CD8-positive, alpha-beta memory T cell (primary cell): ENCODE data around the gene CREBBP. TPM values are rescaled to one million over a fixed set of nuclear protein-coding genes. Genes with fewer than 3 reads are reported as not detected.
A peak's percentile ranks its signal among the peaks of the same experiment; 100 is the strongest.

Experiments
- CTCF ChIA-PET: fragments of 350-600 bp; sonication (Branson Sonifier 250); formaldehyde crosslinking; loops from one replicate; lab custom pipeline; 2021; ENCODE audit warnings: antibody characterized with exemption; lab: Charles Lee
- POLR2A ChIA-PET: fragments of 350-600 bp; sonication (Branson Sonifier 250); formaldehyde crosslinking; loops from one replicate; lab custom pipeline; 2021; ENCODE audit warnings: antibody characterized with exemption; lab: Charles Lee
- DNase-seq, 5 donors: peaks; one replicate each; pipeline versions ENCODE4 v3.0.0 to v3.0.0-alpha.2; 2020 to 2022; ENCODE audit warnings: mixed read lengths in 1 of 5
- H3K27ac ChIP-seq: one replicate; pipeline ENCODE4 v1.7.0; 2013; ENCODE audit warnings: low read depth, mild to moderate bottlenecking, low read length, moderate library complexity
- H3K27me3 ChIP-seq: 2 replicates; pipeline ENCODE4 v1.7.0; 2013; ENCODE audit warnings: low read length, mild to moderate bottlenecking; ENCODE audit not compliant: insufficient read depth, poor library complexity, severe bottlenecking
- H3K36me3 ChIP-seq: 2 replicates; pipeline ENCODE4 v1.7.0; 2013; ENCODE audit warnings: mild to moderate bottlenecking, low read length, moderate library complexity; ENCODE audit not compliant: insufficient read depth
- H3K4me1 ChIP-seq: 2 replicates; pipeline ENCODE4 v1.7.0; 2013; ENCODE audit warnings: mild to moderate bottlenecking, low read length, moderate library complexity; ENCODE audit not compliant: insufficient read depth
- H3K4me3 ChIP-seq: 2 replicates; pipeline ENCODE4 v1.7.0; 2013; ENCODE audit warnings: mild to moderate bottlenecking, low read length
- H3K9me3 ChIP-seq: 2 replicates; pipeline ENCODE4 v1.7.0; 2013; ENCODE audit warnings: mild to moderate bottlenecking, low read length
- H3K27ac Mint-ChIP-seq, 8 donors: one replicate each; pipeline ENCODE4 v1.8.0; 2020 to 2021; ENCODE audit warnings: mixed read lengths in 8 of 8, mild to moderate bottlenecking in 6 of 8, inconsistent platforms in 3 of 8, moderate library complexity in 3 of 8
- H3K27me3 Mint-ChIP-seq, 2 donors: one replicate each; pipeline ENCODE4 v1.8.0; 2020 to 2021; ENCODE audit warnings: mixed read lengths in 2 of 2, mild to moderate bottlenecking in 1 of 2, moderate library complexity in 1 of 2
- H3K36me3 Mint-ChIP-seq, 3 donors: one replicate each; pipeline ENCODE4 v1.8.0; 2020 to 2021; ENCODE audit warnings: mixed read lengths in 3 of 3, inconsistent platforms in 1 of 3, mild to moderate bottlenecking in 1 of 3
- H3K4me1 Mint-ChIP-seq, 3 donors: one replicate each; pipeline ENCODE4 v1.8.0; 2020 to 2021; ENCODE audit warnings: mixed read lengths in 3 of 3, inconsistent platforms in 1 of 3, mild to moderate bottlenecking in 1 of 3
- H3K4me3 Mint-ChIP-seq, 7 donors: one replicate each; pipeline ENCODE4 v1.8.0; 2020 to 2021; ENCODE audit warnings: mixed read lengths in 7 of 7, mild to moderate bottlenecking in 6 of 7, moderate library complexity in 4 of 7, inconsistent platforms in 2 of 7
- H3K9me3 Mint-ChIP-seq, 5 donors: one replicate each; pipeline ENCODE4 v1.8.0; 2020 to 2022; ENCODE audit warnings: mixed read lengths in 5 of 5, mild to moderate bottlenecking in 3 of 5, moderate library complexity in 2 of 5, inconsistent platforms in 1 of 5
- polyA plus RNA-seq: library from polyadenylated mRNA; unstranded; fragments of 300-500 nt; fragmentation: Illumina TruSeq; gene quantifications from one replicate; pipeline ENCODE4 v1.2.3, GENCODE V29; 2021
- total RNA-seq, 2 experiments: library from RNA; stranded (reverse); gene quantifications; one replicate each; pipeline ENCODE4 v1.2.3, GENCODE V29; 2021

The CREBBP gene
- total and polyA plus RNA-seq, 3 experiments from 2014 or later, result 15.5 to 51.1 (median 48.8) TPM

DNA sequence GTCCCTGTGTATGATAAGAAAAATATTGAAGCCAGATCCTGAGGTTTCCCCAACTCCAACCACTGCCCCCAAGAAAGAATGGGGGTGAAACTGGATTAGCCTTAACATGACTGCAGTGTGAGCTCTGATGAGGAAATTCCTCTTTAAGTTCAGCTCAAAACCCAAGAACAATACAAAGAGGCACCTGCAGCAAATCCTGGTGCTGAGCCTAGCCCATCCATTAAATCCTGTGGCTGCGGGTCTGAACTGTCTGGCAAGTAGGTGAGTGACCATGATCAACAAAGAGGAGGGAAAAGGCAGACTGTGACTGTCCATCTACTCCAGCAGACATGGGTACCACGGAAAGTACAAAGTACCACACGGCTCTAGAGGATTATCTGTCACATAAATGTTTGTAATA is 64.2 kb downstream of the CREBBP start:
- CTCF ChIA-PET, result interaction anchor here (1.5 kb wide), 1 partner anchor 21 kb away, joined by 3 read pairs; no protein-coding TSS in a partner anchor
- peaks cover 80 to 92% (median 92%) of the 10 kb centered on the region in 3 donors for H3K4me1 Mint-ChIP-seq

DNA sequence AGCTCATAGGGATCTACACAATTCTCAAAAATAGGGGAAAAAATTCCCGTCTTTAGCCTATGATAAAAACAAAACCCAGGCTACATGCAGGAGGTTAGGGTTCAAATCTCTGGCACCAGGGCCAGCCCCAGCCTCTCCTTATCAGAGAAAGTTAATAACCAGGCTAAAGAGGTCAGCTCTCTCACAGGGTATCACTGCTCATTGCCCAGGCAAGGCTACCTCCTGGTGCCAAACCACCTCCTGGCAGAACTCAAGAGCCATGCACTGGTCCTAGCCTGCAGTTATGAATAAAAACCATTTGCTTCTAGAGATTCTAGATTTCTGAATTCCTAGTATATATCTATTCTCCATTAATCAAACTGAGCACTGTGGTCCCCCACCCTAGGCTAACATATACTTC is 65.8 kb downstream of the CREBBP start:
- Histone ChIP-seq H3K36me3 (no peaks in the 10 kb centered on the region), H3K4me3 (no peak overlapping the region), H3K27me3 (no peaks in the 10 kb centered on the region), H3K4me1 (peaks cover 77% of the 10 kb centered on the region), H3K27ac (no peak overlapping the region), H3K9me3 (no peaks in the 10 kb centered on the region)
- ChIA-PET CTCF (interaction anchor here (1.5 kb wide), 1 partner anchor 19 kb away, joined by 3 read pairs; no protein-coding TSS in a partner anchor), POLR2A (no interaction called here)
- Mint-ChIP-seq H3K27ac (no peak overlapping the region), H3K9me3 (no peaks in the 10 kb centered on the region), H3K4me3 (no peak overlapping the region), H3K27me3 (peaks cover 0 to 1% of the 10 kb centered on the region in 2 donors), H3K36me3 (peaks cover 0 to 14% (median 9%) of the 10 kb centered on the region in 3 donors), H3K4me1 (peaks cover 80 to 92% (median 92%) of the 10 kb centered on the region in 3 donors)
- no peak for DNase-seq

More for the DNA sequence above, 64.2 kb downstream of the CREBBP start:
- H3K36me3 ChIP-seq, result no peaks in the 10 kb centered on the region
- DNase-seq, result no peak
- no peak overlapping the region for H3K27ac ChIP-seq
- no peaks in the 10 kb centered on the region for H3K27me3 ChIP-seq
- peak overlapping the region in 4 of 7 donors; percentile 8 to 72 (median 40) for H3K4me3 Mint-ChIP-seq
- POLR2A ChIA-PET, result interaction anchor here (0.6 kb wide), 1 partner anchor 89 kb away, joined by 5 read pairs; no protein-coding TSS in a partner anchor
- H3K27me3 Mint-ChIP-seq, result peaks cover 0 to 1% of the 10 kb centered on the region in 2 donors
- H3K4me1 ChIP-seq, result peaks cover 79% of the 10 kb centered on the region
- no peaks in the 10 kb centered on the region for H3K9me3 ChIP-seq
- peaks cover 0 to 1% (median 0%) of the 10 kb centered on the region in 3 donors for H3K36me3 Mint-ChIP-seq
- H3K4me3 ChIP-seq, result no peak overlapping the region
- H3K27ac Mint-ChIP-seq, result peak overlapping the region in 3 of 8 donors; percentile 1 to 52 (median 21)
- H3K9me3 Mint-ChIP-seq, result no peaks in the 10 kb centered on the region

DNA sequence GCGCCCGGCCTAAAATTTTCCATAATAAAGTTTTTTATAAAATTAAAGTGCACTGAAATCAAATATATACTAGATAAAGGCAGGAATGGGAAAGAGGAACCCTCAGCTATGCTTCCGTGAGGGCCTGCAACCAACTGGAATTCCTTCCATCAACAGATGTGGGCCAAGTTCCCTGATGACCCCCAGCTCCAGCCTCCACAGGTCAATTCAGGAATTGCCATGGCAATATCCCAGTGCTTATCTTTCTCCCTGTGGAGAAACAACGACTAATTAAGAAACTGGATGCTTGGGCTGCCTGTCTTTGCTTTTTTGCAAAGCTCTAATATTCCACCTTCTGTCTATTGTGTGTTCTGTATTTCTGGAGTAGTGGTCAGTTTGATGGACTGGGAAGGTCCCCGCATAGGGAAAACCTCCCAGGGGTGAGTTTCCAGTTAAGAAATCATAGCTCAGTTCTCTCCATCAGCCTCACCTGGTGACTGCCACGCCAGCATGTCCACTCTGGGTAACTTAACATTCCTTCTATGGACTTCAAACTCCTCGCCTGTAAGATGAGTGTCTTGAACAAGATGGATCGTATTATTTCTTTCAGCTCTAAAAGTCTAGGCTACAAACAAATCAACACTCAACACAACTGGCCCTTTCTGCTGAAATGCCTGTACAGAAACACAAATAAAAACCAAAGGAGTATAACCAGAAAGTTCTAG is 67.9 kb downstream of the CREBBP start:
- Histone ChIP-seq H3K27ac (no peak overlapping the region), H3K4me1 (peaks cover 78% of the 10 kb centered on the region), H3K27me3 (no peaks in the 10 kb centered on the region), H3K9me3 (no peaks in the 10 kb centered on the region), H3K36me3 (no peaks in the 10 kb centered on the region), H3K4me3 (no peak overlapping the region)
- peaks cover 78 to 92% (median 92%) of the 10 kb centered on the region in 3 donors for H3K4me1 Mint-ChIP-seq
- no peaks in the 10 kb centered on the region for H3K9me3 Mint-ChIP-seq
- H3K36me3 Mint-ChIP-seq, result peaks cover 0 to 29% (median 14%) of the 10 kb centered on the region in 3 donors
- no peak overlapping the region for H3K4me3 Mint-ChIP-seq
- peak overlapping the region in 1 of 8 donors; percentile 57 for H3K27ac Mint-ChIP-seq
- DNase-seq, result no peak
- CTCF ChIA-PET, result no interaction called here
- POLR2A ChIA-PET, result no interaction called here
- no peaks in the 10 kb centered on the region for H3K27me3 Mint-ChIP-seq

DNA sequence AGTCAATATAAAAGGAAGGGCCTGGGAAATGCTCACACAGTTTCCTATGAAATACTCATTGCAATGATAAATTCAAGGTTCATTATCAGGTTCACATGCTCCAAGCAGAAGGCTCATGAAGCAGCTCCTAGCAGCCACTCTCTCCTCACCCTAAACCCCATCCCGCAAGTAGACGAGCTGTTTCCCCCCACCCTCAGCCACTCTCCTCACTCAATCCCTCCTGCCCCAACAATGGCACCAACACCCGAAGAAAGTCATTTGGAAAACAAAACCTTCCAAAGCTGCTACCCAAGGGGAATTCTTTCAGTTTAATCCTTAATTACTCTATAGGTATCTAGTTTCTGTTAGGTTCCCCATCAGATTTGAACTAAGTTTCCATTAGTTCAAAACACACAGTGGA is 69.7 kb downstream of the CREBBP start:
- H3K27me3 Mint-ChIP-seq, result no peaks in the 10 kb centered on the region
- Histone ChIP-seq H3K9me3 (no peaks in the 10 kb centered on the region), H3K36me3 (no peaks in the 10 kb centered on the region), H3K27me3 (no peaks in the 10 kb centered on the region), H3K4me3 (no peak overlapping the region), H3K27ac (no peak overlapping the region), H3K4me1 (peaks cover 75% of the 10 kb centered on the region)
- DNase-seq, result no peak
- peaks cover 77 to 92% (median 92%) of the 10 kb centered on the region in 3 donors for H3K4me1 Mint-ChIP-seq
- no peaks in the 10 kb centered on the region for H3K9me3 Mint-ChIP-seq
- ChIA-PET CTCF (no interaction called here), POLR2A (no interaction called here)
- H3K4me3 Mint-ChIP-seq, result peak overlapping the region in 5 of 7 donors; percentile 16 to 80 (median 42)
- peak overlapping the region in 6 of 8 donors; percentile 3 to 49 (median 38) for H3K27ac Mint-ChIP-seq
- peaks cover 0 to 46% (median 14%) of the 10 kb centered on the region in 3 donors for H3K36me3 Mint-ChIP-seq

DNA sequence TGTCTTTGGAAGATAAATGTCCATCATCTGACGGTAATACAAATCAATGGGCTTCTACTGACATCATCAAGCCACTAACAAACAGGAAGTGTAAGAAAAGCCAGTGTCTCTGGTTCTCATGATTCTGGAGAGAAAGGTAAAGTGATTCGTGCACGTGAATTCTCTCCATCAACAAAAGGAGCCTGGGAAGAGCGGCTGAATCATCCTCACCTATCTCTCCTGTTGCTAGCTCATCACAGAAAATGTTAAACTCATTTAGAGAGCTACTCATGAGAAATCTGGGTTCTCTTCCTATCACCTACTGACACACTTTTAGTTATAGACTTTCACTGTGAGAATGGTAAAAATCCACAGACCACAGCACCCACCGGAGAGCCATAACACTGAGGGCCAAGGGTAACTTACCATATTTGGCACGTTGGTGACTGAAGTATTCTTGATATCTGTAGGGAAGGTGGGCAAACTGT is 70.3 kb downstream of the CREBBP start:
- Mint-ChIP-seq H3K4me3 (peak overlapping the region in 5 of 7 donors; percentile 2 to 80 (median 42)), H3K4me1 (peaks cover 83 to 97% (median 96%) of the 10 kb centered on the region in 3 donors), H3K27me3 (no peaks in the 10 kb centered on the region), H3K9me3 (no peaks in the 10 kb centered on the region), H3K27ac (peak overlapping the region in 5 of 8 donors; percentile 43 to 61 (median 49)), H3K36me3 (peaks cover 0 to 52% (median 17%) of the 10 kb centered on the region in 3 donors)
- Histone ChIP-seq H3K4me3 (no peak overlapping the region), H3K36me3 (no peaks in the 10 kb centered on the region), H3K9me3 (no peaks in the 10 kb centered on the region), H3K4me1 (peaks cover 78% of the 10 kb centered on the region), H3K27ac (no peak overlapping the region), H3K27me3 (no peaks in the 10 kb centered on the region)
- DNase-seq, result no peak
- POLR2A ChIA-PET, result no interaction called here
- CTCF ChIA-PET, result no interaction called here

DNA sequence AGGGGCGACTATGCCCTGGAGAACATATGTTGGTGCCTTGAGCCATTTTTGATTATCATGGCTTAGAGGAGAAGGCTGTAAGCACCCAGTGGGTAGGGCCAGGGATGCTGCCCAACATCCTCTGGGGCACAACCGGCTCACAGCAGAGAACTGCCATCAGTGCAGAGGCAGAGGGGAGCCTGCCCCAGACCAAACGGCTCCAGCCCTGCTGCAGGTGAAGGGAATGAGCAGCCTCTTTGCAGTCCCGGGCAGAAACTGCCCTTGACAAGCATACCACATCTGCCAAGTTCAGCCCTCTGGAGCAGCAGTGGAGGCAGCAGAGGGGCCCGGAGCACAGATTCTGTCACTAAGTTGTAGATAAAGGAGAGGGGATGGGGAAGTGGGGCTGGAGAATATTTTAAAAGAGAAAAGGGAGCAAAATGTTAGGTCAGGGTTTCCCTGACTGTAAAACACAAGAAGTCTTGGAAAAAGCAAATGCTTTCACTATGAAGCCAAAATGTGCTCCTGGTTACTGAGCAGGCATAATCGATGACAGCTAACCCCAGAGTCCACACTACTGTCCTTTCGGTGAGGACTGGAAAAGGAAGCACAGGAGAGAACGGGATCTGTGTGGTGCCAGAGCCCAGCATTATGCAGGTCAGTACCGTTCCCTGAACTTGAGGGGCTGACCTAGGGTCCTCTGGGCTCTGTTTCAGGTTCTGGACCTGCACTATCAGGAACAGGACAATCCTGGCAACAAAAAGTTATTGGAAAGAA is 72.0 kb downstream of the CREBBP start:
- H3K27ac Mint-ChIP-seq, result peak overlapping the region in 4 of 8 donors; percentile 27 to 85 (median 32)
- no peak overlapping the region for H3K27ac ChIP-seq
- peak overlapping the region in 1 of 7 donors; percentile 38 for H3K4me3 Mint-ChIP-seq
- ChIA-PET CTCF (no interaction called here), POLR2A (no interaction called here)
- no peaks in the 10 kb centered on the region for H3K9me3 ChIP-seq
- no peak for DNase-seq
- peaks cover 0 to 61% (median 20%) of the 10 kb centered on the region in 3 donors for H3K36me3 Mint-ChIP-seq
- H3K4me3 ChIP-seq, result no peak overlapping the region
- peaks cover 67% of the 10 kb centered on the region for H3K4me1 ChIP-seq
- H3K4me1 Mint-ChIP-seq, result peaks cover 86 to 96% (median 95%) of the 10 kb centered on the region in 3 donors
- H3K27me3 Mint-ChIP-seq, result no peaks in the 10 kb centered on the region
- no peaks in the 10 kb centered on the region for H3K9me3 Mint-ChIP-seq
- no peaks in the 10 kb centered on the region for H3K27me3 ChIP-seq
- no peaks in the 10 kb centered on the region for H3K36me3 ChIP-seq

DNA sequence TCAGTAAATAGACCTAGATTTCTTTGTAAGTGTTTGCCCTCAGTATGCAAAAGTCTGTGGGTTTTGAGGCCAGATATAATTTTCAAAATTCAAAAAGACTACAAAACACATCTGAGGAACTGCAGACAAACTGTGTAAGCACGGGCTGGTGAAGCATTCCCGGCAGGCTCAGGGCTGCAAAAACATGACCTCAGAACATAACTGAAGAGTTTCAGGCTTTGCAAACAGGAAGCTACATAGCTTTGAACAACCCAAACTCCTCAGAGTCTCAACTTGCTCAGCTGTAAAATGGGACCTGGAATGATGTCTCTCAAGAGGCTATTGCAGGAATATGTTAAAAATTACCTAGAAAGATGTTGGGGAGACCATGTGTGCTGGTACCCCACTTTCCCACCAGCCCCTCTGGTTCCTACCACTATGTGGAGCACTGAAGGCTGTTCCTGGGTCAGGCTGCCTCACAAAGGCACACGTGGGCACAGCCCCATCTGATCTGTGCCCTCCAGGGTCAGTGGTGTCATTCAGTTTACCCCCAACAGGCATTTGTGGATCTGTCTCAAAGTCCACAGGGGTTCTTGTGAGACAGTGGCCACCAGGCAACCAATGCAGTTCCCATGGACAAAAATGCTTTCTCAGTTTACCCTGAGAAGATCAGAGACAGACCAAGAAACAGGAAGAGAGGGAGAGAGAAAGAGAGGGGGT is 72.9 kb downstream of the CREBBP start:
- Histone ChIP-seq H3K27me3 (no peaks in the 10 kb centered on the region), H3K9me3 (no peaks in the 10 kb centered on the region), H3K27ac (no peak overlapping the region), H3K4me1 (peaks cover 60% of the 10 kb centered on the region), H3K36me3 (no peaks in the 10 kb centered on the region), H3K4me3 (no peak overlapping the region)
- ChIA-PET POLR2A (no interaction called here), CTCF (no interaction called here)
- Mint-ChIP-seq H3K27me3 (no peaks in the 10 kb centered on the region), H3K9me3 (no peaks in the 10 kb centered on the region), H3K27ac (peak overlapping the region in 6 of 8 donors; percentile 46 to 85 (median 54)), H3K36me3 (peaks cover 0 to 64% (median 22%) of the 10 kb centered on the region in 3 donors), H3K4me1 (peaks cover 83 to 93% (median 90%) of the 10 kb centered on the region in 3 donors), H3K4me3 (peak overlapping the region in 6 of 7 donors; percentile 18 to 52 (median 28))
- no peak for DNase-seq
